ENCODE results near the gene GRB10.

Gene GRB10

DNA sequence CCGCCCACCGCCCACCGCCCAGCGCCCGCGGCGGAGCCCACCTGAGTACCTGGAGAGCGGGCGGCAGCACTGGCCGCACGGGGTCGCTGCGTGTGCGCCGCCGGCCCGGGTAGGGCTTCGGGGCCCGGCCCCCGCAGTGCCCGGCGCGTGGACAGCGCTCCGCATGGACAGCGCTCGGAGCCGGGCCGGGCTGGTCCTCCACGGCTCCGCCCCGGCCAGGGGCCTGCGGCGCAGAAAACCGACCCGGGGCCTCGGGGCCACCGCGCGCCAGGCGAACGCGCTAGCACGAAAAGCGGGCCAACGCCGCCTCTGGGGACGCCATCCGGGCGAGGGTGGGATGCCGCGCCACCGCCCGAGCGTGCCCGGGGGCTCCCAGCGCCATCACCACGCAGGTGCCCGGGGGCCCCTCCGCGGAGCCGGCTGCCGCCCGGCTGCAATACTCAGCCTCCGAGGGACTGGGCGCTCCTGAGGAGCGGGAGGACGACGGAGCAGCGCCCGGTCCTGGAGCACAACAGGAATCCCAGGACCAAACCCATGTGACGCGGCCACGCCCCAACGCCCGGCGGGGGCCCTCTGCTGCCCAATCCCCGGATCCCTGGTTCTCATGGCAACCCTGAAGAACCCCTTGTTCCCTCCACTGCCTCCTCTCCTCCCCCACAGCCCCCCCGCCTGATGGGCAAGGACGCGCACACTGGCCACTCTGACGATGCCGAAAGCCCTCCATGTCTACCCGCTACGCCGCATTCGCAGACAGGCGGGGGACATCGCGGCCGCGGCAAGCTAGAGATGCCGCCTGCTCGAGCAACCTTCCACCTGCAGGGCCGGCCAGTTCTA lies at the start of gene GRB10:
GRB10 (minus strand) TSS at position 522 of the 834 bp plus-strand sequence. CDS start 50,574 bp downstream, outside the sequence.
- DNase-seq, result peak; percentile 44

DNA sequence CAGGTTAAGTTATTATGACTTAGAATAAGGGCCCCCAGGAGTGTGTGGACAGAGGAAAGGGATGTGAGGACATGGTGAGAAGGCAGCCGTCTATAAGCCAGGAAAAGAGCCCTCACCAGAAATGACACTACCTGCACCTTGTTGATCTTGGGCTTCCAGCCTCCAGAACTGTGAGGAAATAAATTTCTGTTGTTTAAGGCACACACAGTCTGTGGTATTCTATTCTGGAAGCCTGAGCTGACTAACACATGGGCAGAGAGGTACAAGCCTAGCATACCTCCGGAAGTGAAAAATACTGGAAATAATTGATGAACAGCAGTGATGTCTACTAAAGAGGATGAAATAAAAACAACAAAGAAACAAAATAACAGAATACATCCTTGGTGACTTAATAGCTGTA lies 46.1 kb upstream of the GRB10 start:
- DNase-seq, result no peak

GRCh38 chr7:50828116-50828515 lies 45.4 kb upstream of the GRB10 start:
- DNase-seq, result no peak

DNA sequence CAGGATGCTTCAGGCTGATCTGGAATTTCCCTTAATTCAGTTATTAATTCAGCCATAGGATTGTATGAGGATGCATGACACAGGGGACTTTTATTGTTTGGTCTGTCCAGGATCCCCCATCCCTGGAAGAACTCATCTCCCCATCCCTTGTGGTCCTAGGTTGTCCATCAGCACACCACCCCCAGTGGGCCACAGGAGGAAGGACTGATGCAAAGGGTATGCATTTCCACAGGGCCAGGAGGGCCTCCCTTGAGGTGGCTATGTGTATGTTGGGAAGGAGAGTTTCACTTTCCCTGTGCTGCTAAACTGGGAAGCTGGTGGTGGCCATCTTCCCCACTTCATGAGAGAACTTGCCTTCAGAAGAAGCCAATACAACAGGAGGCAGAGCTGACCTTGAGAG lies 44.6 kb upstream of the GRB10 start:
- DNase-seq, result no peak

DNA sequence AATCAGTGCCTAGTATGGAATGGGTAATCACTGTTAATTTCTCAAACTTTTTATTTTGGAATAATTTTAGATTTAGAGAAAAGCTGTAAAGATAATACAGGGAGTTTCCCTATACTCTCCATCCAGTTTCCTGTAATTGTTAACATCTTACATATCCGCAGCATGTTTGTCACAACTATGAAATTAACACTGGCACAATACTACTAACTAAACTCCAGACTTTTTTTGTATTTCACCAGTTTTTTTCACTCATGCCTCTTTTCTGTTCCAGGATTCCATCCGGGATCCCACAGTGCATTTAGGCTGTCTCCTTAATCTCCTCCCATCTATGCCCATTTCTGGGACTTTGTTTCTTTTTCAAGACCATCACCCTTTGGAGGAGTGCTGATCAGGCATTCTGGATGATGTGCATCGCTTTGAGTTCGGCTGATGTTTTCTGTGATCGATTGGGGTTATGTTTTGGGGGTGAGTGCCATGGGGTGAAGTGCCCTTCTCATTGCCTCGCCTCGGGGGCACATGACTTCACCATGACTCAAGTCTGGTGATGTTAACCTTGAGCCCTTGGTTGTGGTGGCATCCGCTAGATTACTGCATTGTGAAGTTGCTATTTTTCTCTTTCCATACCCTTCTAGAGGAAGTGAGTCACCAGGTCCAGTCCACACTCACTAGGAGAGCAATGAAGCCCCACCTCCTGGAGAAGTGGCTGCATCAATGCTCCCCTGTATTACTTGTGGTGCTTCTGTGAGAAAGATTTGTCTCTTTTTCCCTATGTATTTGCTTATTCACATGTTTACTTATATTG lies 43.9 kb upstream of the GRB10 start:
- DNase-seq, result no peak

- DNase-seq, result no peak
Observed at GRCh38 chr7:50825465-50825864, 42.8 kb upstream of the GRB10 start.

- no peak for DNase-seq
Observed at GRCh38 chr7:50824882-50825281, 42.2 kb upstream of the GRB10 start.

DNA sequence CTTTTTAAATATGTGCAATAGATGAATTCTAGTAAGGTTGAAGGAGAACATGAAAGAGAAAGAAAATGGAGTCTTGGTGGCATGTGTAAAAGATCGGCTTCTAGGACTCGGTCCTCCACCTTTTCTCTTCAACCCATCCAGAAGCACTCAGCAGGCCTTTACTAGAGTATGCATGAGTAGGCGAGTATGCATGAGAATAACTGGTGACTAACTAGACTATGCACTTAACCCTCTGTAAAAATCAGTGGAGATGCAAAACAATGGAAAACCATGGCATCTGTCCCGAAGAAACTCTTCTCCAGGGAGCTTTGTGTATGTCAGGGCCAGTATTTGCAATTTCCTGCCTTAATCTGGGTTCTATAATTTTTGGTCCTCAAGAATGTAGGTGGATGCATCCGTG lies 40.0 kb upstream of the GRB10 start:
- no peak for DNase-seq

GRCh38 chr7:50822110-50822509 lies 39.4 kb upstream of the GRB10 start:
- no peak for DNase-seq

DNA sequence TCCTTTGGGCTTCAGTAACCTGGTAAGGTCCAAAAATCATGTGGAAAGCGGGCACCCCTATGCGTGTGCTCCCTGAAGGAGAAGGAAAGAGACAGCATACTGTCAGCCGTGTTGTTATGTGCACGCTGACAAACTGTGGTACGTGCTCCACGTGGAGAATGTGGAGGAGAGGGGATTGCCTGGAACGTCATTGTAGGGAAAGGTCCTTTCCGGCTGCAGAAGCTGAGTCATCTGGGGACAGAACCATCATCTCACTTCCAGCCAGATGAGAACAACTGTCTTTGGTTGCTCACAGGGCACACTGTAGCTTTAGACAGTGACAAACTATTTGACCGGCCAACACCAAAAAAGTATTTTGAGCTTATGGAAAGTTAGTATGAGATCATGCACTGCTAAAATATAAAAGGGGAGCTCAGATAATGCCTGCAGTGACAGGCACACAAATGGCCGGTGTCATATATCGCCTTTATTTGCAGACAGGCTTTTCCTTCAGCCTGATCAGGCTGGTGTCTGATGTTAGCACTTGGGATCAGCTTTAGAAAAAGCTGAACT lies 38.8 kb upstream of the GRB10 start:
- no peak for DNase-seq

GRCh38 chr7:50818324-50818723 lies 35.6 kb upstream of the GRB10 start:
- DNase-seq, result no peak

DNA sequence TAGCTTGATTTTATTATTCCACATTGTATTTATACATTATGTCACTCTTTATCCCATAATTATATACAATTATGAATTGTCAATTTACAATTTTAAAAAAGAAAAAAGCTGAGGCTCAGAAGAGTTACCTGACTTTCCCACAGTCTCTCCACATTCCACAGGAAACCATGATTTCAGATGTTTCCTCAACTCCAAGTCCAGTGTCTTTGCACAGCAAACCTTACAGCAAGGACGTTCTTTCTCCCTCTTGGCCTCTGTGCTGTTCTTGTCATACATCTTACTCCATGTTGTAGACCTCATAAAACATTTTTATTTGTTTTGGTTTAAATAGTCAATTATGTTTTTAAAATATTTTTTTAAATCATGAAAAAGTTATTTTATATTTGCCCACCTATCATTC lies 34.9 kb upstream of the GRB10 start:
- DNase-seq, result no peak

- DNase-seq, result no peak
Observed at GRCh38 chr7:50815138-50815537, 32.4 kb upstream of the GRB10 start.

GRCh38 chr7:50814166-50814565 lies 31.5 kb upstream of the GRB10 start:
- DNase-seq, result no peak

DNA sequence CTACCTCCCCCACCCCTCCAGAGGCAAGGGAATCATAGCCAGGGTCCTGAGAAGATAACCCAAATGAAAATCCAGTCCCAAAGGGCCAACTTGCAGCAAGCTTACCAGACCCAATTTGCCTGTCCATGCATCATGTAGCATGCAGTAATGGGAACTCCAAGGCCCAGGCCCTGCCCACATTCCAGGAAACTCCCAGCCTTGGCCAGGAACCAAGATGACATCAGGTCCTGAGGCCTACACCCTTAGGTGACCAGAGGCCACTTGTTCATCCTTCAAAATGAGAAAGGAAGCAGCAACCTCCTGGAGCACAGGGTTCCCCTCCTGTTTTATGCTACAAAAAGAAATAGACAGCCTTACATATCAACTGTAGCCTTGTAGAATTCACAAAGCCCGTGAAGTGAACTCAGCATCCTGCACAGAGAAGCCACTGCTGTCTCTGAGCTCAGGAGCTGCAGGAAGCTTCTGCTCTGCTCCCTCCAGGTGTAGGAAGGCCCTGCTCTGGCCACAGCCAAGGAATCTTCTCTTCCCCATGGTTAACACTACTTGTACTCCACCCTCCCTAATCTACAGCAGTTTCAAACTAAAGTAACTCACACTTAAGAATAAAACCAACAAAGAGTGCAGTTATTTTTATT lies 30.3 kb upstream of the GRB10 start:
- no peak for DNase-seq

- DNase-seq, result no peak
Observed at GRCh38 chr7:50812094-50812493, 29.4 kb upstream of the GRB10 start.

DNA sequence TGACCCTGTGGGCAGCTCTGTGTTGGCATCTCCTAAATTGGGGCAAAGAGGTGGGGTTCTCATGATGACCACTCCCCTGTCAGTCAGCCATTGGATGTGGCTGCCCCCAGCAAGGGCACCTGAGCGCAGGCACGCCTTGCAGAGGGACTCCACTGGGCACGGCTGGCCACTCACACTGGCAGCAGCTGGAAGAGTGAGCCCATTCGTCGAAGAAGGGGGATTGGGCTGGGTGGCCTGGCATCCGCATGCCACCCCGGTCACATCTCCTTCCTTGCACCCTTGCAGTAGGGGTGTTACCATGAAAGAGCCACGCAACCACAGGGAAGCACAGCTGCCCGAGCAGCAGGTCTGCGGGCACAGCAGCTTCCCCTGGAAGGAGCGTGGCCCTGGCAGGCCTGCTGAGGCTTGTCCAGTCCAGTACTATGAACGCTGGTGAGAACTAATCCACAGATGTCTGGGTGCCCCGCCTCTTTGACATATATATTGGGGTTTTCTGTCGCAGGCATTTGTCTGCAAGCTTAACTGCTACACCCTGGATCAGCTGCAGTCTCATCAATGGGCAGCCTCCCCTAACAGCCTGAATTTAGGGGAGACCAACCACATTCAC lies 25.7 kb upstream of the GRB10 start:
- no peak for DNase-seq

DNA sequence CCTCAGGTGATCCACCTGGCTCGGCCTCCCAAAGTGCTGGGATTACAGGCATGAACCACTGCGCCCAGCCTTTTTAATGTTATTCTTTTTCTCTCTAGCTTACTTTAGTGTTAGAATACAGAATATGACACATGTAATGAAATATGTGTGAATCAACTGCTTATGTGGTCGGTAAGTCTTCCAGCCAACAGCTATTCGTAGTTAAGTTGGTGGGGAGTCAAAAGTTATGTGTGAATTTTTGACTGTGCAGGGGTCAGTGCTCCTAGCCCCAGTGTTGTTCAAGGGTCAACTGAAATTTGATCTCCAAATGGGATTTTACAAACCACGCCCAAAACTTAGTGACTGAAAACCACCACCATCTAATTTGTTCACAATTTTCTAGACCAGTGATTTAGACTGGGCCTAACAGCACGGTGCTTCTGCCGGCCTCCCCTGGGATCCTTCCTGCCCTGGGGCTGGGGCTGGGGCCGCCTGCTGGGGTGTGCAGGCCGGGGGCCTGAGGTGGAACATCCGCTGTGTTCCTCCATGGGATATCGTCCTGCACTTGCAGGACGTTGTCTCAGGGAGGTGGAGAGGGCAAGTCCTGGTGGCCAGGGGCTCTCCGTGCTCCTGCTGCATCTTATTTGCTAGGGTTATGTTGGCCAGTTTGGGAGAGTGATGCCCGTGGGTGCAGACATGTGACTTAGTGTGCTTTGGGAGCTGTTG lies 24.5 kb upstream of the GRB10 start:
- DNase-seq, result no peak

DNA sequence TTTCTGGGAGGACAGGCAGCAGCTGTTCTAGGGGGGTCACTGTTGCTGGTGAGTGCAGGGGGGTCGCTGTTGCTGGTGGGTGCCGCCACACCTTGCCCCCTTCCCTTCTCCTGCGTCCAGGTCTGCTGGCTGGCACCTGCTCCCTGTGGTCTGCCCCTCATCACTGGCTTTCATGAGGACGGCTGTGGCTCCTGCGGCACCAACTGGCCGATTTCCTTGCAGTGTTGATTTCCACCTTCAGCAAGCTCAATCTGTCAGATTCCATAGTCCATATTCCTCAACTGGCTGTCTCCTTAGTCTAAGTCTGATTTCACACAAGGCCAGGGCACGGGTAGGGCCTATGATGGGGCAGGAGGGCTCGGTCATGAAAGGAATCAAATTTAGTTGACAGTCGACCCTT lies 23.4 kb upstream of the GRB10 start:
- DNase-seq, result peak; percentile 19

DNA sequence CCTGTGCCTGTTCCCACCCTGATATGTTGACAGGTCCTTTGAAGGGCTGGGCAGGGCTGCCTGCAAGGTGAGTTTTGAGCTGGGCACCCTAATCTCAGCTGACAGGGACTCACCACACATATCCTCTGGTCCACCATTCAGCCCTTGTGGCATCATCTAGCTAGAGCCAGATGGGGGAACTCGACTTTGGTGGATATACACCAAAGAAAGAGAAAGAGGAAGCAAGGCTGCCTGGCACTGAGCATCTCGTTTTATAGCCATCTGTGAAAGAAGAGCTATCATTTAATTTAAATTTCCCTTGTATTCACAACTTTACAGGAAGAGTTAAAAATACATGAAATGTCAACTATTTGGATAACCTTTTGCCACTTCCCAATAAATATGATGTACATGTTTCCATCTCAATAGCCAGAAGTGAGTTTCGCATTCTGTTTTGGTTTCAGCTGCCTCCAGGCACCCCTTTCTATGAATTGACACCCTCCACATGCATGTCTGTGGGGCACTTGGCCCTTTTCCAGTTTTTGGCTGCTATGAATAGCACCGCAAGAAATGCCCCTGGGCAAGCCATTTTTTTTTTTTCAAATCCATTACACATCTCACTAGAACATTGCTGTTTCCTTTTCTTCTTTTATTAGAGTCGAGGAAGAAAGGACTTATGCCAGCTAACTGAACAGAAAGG lies 22.9 kb upstream of the GRB10 start:
- peak; percentile 76 for DNase-seq

Measured in COR-L47 (cell line).